GM23338 (cell line): ENCODE results near the gene TERT. TPM values are rescaled to one million over a fixed set of nuclear protein-coding genes. Genes with fewer than 3 reads are reported as not detected.

ENCODE experiments used
- ATAC-seq: fragments of 200-7000 bp; cut with Tn5 transposase; 3 replicates; pipeline ENCODE4 v1.9.1; 2020
- DNase-seq: peaks from one replicate; pipeline ENCODE4 v3.0.0-alpha.2; 2015; ENCODE audit warnings: low spot score
- H2AFZ ChIP-seq: fragments of 200-600 bp; sonication (generic); 2 replicates; pipeline ENCODE4 v1.8.0; 2016; ENCODE audit warnings: antibody characterized with exemption, mild to moderate bottlenecking, moderate library complexity
- H3F3A ChIP-seq: fragments of 200-600 bp; sonication (generic); replicated peaks from 2 replicates; pipeline ENCODE4 v1.8.0; 2017; ENCODE audit warnings: antibody characterized with exemption, mixed run types, low read depth
- H3K27ac ChIP-seq: fragments of 200-600 bp; sonication (generic); 2 replicates; pipeline ENCODE4 v1.6.1; 2016; ENCODE audit warnings: low read depth
- H3K27me3 ChIP-seq: fragments of 200-600 bp; sonication (generic); 2 replicates; pipeline ENCODE4 v1.8.0; 2016; ENCODE audit warnings: mild to moderate bottlenecking, mixed run types, moderate library complexity; ENCODE audit not compliant: insufficient read depth
- H3K36me3 ChIP-seq: fragments of 200-600 bp; sonication (generic); 2 replicates; pipeline ENCODE4 v1.8.0; 2016; ENCODE audit warnings: mild to moderate bottlenecking; ENCODE audit not compliant: insufficient read depth
- H3K4me1 ChIP-seq: fragments of 200-600 bp; sonication (generic); 2 replicates; pipeline ENCODE4 v1.8.0; 2016; ENCODE audit warnings: mild to moderate bottlenecking, moderate library complexity; ENCODE audit not compliant: insufficient read depth
- H3K4me2 ChIP-seq: fragments of 200-600 bp; sonication (generic); 2 replicates; pipeline ENCODE4 v1.7.1; 2017; ENCODE audit warnings: mixed run types
- H3K4me3 ChIP-seq: fragments of 200-600 bp; sonication (generic); 2 replicates; pipeline ENCODE4 v1.6.1; 2016; ENCODE audit warnings: mixed run types
- H3K79me2 ChIP-seq: fragments of 200-600 bp; sonication (generic); replicated peaks from 2 replicates; pipeline ENCODE4 v1.8.0; 2017; ENCODE audit warnings: mild to moderate bottlenecking; ENCODE audit not compliant: insufficient read depth
- H3K9me2 ChIP-seq: fragments of 200-600 bp; sonication (generic); 2 replicates; pipeline ENCODE4 v1.8.0; 2017; ENCODE audit not compliant: insufficient read depth
- H4K20me1 ChIP-seq: fragments of 200-600 bp; sonication (generic); replicated peaks from 2 replicates; pipeline ENCODE4 v1.8.0; 2017; ENCODE audit warnings: mild to moderate bottlenecking; ENCODE audit not compliant: insufficient read depth
- H3K27ac Mint-ChIP-seq: 2 replicates; pipeline ENCODE4 v1.8.0; 2020; ENCODE audit warnings: inconsistent platforms, mild to moderate bottlenecking, moderate library complexity, mixed read lengths
- H3K27me3 Mint-ChIP-seq: 3 replicates; pipeline ENCODE4 v1.8.0; 2022; ENCODE audit warnings: low read depth, mild to moderate bottlenecking, moderate library complexity, mixed read lengths, inconsistent platforms; ENCODE audit not compliant: insufficient read depth, poor library complexity
- H3K36me3 Mint-ChIP-seq: 3 replicates; pipeline ENCODE4 v1.8.0; 2021; ENCODE audit warnings: low read depth, mild to moderate bottlenecking, inconsistent platforms, moderate library complexity, mixed read lengths
- H3K4me1 Mint-ChIP-seq: 3 replicates; pipeline ENCODE4 v1.8.0; 2020; ENCODE audit warnings: mild to moderate bottlenecking, inconsistent platforms, mixed read lengths
- H3K4me3 Mint-ChIP-seq: 3 replicates; pipeline ENCODE4 v1.8.0; 2021; ENCODE audit warnings: moderate library complexity, mild to moderate bottlenecking, inconsistent platforms, mixed read lengths
- H3K9me3 Mint-ChIP-seq: 3 replicates; pipeline ENCODE4 v1.8.0; 2020; ENCODE audit warnings: moderate library complexity, mild to moderate bottlenecking, inconsistent platforms, mixed read lengths
- CREB1 ChIP-seq: fragments of 250-450 bp; sonication (Bioruptor Pico); IDR thresholded peaks from 2 replicates; pipeline ENCODE4 v1.5.0; 2020; ENCODE audit warnings: low read depth, mild to moderate bottlenecking, moderate library complexity
- CTCF ChIP-seq, 2 experiments: fragments of 200-600 bp in 1 of 2; sonication (generic) in 1 of 2; conservative IDR thresholded peaks; 2 replicates each; pipeline versions ENCODE4 v1.5.1 to v1.6.1; 2016 to 2017; ENCODE audit warnings: antibody characterized with exemption in 2 of 2, low read depth in 2 of 2, mild to moderate bottlenecking in 2 of 2, moderate library complexity in 1 of 2
- ETS1 ChIP-seq: IDR thresholded peaks from 2 replicates; pipeline ENCODE4 v1.6.1; 2016; ENCODE audit warnings: antibody characterized with exemption
- JUNB ChIP-seq: IDR thresholded peaks from one replicate; pipeline ENCODE4 v1.6.1; 2016; ENCODE audit warnings: antibody characterized with exemption; ENCODE audit not compliant: unreplicated experiment
- NANOG ChIP-seq: IDR thresholded peaks from 2 replicates; pipeline ENCODE4 v1.6.1; 2016; ENCODE audit warnings: antibody characterized with exemption, borderline replicate concordance
- POLR2AphosphoS5 ChIP-seq: IDR thresholded peaks from 2 replicates; pipeline ENCODE4 v1.6.1; 2016; ENCODE audit warnings: antibody characterized with exemption, low read depth
- ZNF114 ChIP-seq: fragments of 250-450 bp; sonication (Bioruptor Pico); IDR thresholded peaks from 2 replicates; pipeline ENCODE4 v1.5.0; 2020; ENCODE audit warnings: mild to moderate bottlenecking, moderate library complexity
- ZNF331 ChIP-seq: fragments of 250-450 bp; sonication (Bioruptor Pico); IDR thresholded peaks from 2 replicates; pipeline ENCODE4 v1.5.0; 2020; ENCODE audit warnings: low read depth, mild to moderate bottlenecking, moderate library complexity
- polyA plus RNA-seq: library from polyadenylated mRNA; unstranded; fragments of >200 nt; fragmentation: Nextera tagmentation; extraction: Ambion mirVana; gene quantifications from 2 replicates; pipeline ENCODE4 v1.2.1, GENCODE V29; 2016
- total RNA-seq: library from RNA; depleted of rRNA; stranded (reverse); fragments of >200 nt; shearing (Covaris generic); gene quantifications from 2 replicates; pipeline ENCODE4 v1.2.3, GENCODE V29; 2014
- TF ChIP-seq, protein P1 (sequence below): IDR thresholded peaks from one replicate; pipeline ENCODE4 v1.6.1; 2018; ENCODE audit warnings: antibody characterized with exemption; ENCODE audit not compliant: unreplicated experiment
- TF ChIP-seq, protein P2 (sequence below): fragments of 250-450 bp; sonication (Bioruptor Pico); IDR thresholded peaks from 2 replicates; pipeline ENCODE4 v1.5.0; 2020; ENCODE audit warnings: mild to moderate bottlenecking, moderate library complexity

Gene TERT
- total and polyA plus RNA-seq, 2 experiments from 2014 or later, result 9.8 to 46.4 TPM

DNA sequence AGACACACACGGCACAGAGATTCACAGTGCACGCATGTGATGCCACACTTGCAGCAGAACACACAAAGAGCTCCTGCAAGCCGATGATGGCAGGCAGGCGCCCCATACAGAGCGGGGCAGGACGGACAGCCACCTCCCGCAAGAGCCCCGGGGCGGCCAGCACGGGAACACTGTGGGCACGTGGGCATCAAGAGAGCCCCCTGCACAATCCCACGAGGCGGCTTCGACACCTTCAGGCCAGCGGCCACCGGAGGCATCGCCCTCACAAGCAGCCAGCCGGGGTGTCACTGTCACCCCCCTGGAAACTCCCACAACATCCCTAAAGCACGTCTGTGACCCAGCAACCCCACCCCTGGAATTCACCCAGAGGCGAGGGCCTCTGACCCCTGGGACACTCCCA is 17.9 kb downstream of the TERT start:
- Mint-ChIP-seq H3K4me1 (no peaks in the 10 kb centered on the region), H3K36me3 (peaks cover 30% of the 10 kb centered on the region), H3K27me3 (peaks cover 2% of the 10 kb centered on the region), H3K9me3 (no peaks in the 10 kb centered on the region; the same call in 2 of the 3 replicates), H3K27ac (no peak overlapping the region), H3K4me3 (no peak overlapping the region)
- Histone ChIP-seq H4K20me1 (no peaks in the 10 kb centered on the region), H3K27me3 (no peaks in the 10 kb centered on the region), H3K4me2 (no peak overlapping the region), H3K36me3 (0 out of 2 replicates have a peak, but pooled peaks cover 5% of the 10 kb centered on the region), H3F3A (no peaks in the 10 kb centered on the region), H3K79me2 (peaks cover 25% of the 10 kb centered on the region), H3K27ac (no peak overlapping the region), H3K4me3 (no peak overlapping the region), H2AFZ (no peak overlapping the region), H3K4me1 (no peaks in the 10 kb centered on the region), H3K9me2 (no peaks in the 10 kb centered on the region)
- no peak for ATAC-seq
- no peak for DNase-seq
- TF ChIP-seq POLR2AphosphoS5 (no peak), JUNB (no peak), ETS1 (no peak), ZNF331 (CRISPR knock-in tag) (no peak), NANOG (no peak), CREB1 (CRISPR knock-in tag) (no peak), CTCF (conservative IDR thresholded peaks at IDR 0.05; ENCODE audit: low read depth in 2 of 2) (no peak), ZNF114 (CRISPR knock-in tag) (no peak)
- TF ChIP-seq, protein P1, sequence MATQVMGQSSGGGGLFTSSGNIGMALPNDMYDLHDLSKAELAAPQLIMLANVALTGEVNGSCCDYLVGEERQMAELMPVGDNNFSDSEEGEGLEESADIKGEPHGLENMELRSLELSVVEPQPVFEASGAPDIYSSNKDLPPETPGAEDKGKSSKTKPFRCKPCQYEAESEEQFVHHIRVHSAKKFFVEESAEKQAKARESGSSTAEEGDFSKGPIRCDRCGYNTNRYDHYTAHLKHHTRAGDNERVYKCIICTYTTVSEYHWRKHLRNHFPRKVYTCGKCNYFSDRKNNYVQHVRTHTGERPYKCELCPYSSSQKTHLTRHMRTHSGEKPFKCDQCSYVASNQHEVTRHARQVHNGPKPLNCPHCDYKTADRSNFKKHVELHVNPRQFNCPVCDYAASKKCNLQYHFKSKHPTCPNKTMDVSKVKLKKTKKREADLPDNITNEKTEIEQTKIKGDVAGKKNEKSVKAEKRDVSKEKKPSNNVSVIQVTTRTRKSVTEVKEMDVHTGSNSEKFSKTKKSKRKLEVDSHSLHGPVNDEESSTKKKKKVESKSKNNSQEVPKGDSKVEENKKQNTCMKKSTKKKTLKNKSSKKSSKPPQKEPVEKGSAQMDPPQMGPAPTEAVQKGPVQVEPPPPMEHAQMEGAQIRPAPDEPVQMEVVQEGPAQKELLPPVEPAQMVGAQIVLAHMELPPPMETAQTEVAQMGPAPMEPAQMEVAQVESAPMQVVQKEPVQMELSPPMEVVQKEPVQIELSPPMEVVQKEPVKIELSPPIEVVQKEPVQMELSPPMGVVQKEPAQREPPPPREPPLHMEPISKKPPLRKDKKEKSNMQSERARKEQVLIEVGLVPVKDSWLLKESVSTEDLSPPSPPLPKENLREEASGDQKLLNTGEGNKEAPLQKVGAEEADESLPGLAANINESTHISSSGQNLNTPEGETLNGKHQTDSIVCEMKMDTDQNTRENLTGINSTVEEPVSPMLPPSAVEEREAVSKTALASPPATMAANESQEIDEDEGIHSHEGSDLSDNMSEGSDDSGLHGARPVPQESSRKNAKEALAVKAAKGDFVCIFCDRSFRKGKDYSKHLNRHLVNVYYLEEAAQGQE, result no peak
- TF ChIP-seq, protein P2, sequence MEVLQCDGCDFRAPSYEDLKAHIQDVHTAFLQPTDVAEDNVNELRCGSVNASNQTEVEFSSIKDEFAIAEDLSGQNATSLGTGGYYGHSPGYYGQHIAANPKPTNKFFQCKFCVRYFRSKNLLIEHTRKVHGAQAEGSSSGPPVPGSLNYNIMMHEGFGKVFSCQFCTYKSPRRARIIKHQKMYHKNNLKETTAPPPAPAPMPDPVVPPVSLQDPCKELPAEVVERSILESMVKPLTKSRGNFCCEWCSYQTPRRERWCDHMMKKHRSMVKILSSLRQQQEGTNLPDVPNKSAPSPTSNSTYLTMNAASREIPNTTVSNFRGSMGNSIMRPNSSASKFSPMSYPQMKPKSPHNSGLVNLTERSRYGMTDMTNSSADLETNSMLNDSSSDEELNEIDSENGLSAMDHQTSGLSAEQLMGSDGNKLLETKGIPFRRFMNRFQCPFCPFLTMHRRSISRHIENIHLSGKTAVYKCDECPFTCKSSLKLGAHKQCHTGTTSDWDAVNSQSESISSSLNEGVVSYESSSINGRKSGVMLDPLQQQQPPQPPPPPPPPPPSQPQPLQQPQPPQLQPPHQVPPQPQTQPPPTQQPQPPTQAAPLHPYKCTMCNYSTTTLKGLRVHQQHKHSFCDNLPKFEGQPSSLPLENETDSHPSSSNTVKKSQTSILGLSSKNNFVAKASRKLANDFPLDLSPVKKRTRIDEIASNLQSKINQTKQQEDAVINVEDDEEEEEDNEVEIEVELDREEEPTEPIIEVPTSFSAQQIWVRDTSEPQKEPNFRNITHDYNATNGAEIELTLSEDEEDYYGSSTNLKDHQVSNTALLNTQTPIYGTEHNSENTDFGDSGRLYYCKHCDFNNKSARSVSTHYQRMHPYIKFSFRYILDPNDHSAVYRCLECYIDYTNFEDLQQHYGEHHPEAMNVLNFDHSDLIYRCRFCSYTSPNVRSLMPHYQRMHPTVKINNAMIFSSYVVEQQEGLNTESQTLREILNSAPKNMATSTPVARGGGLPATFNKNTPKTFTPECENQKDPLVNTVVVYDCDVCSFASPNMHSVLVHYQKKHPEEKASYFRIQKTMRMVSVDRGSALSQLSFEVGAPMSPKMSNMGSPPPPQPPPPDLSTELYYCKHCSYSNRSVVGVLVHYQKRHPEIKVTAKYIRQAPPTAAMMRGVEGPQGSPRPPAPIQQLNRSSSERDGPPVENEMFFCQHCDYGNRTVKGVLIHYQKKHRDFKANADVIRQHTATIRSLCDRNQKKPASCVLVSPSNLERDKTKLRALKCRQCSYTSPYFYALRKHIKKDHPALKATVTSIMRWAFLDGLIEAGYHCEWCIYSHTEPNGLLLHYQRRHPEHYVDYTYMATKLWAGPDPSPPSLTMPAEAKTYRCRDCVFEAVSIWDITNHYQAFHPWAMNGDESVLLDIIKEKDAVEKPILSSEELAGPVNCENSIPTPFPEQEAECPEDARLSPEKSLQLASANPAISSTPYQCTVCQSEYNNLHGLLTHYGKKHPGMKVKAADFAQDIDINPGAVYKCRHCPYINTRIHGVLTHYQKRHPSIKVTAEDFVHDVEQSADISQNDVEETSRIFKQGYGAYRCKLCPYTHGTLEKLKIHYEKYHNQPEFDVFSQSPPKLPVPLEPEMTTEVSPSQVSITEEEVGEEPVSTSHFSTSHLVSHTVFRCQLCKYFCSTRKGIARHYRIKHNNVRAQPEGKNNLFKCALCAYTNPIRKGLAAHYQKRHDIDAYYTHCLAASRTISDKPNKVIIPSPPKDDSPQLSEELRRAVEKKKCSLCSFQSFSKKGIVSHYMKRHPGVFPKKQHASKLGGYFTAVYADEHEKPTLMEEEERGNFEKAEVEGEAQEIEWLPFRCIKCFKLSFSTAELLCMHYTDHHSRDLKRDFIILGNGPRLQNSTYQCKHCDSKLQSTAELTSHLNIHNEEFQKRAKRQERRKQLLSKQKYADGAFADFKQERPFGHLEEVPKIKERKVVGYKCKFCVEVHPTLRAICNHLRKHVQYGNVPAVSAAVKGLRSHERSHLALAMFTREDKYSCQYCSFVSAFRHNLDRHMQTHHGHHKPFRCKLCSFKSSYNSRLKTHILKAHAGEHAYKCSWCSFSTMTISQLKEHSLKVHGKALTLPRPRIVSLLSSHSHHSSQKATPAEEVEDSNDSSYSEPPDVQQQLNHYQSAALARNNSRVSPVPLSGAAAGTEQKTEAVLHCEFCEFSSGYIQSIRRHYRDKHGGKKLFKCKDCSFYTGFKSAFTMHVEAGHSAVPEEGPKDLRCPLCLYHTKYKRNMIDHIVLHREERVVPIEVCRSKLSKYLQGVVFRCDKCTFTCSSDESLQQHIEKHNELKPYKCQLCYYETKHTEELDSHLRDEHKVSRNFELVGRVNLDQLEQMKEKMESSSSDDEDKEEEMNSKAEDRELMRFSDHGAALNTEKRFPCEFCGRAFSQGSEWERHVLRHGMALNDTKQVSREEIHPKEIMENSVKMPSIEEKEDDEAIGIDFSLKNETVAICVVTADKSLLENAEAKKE (CRISPR knock-in tag), result no peak
